GM19351 (cell line): Measurements from ENCODE around the gene MEX3D.

Experiments used
- ATAC-seq: cut with Tn5 transposase; IDR thresholded peaks from one replicate; pipeline ENCODE4 v1.9.1; 2021; ENCODE audit warnings: mild to moderate bottlenecking, moderate library complexity; ENCODE audit not compliant: unreplicated experiment

Gene MEX3D

DNA sequence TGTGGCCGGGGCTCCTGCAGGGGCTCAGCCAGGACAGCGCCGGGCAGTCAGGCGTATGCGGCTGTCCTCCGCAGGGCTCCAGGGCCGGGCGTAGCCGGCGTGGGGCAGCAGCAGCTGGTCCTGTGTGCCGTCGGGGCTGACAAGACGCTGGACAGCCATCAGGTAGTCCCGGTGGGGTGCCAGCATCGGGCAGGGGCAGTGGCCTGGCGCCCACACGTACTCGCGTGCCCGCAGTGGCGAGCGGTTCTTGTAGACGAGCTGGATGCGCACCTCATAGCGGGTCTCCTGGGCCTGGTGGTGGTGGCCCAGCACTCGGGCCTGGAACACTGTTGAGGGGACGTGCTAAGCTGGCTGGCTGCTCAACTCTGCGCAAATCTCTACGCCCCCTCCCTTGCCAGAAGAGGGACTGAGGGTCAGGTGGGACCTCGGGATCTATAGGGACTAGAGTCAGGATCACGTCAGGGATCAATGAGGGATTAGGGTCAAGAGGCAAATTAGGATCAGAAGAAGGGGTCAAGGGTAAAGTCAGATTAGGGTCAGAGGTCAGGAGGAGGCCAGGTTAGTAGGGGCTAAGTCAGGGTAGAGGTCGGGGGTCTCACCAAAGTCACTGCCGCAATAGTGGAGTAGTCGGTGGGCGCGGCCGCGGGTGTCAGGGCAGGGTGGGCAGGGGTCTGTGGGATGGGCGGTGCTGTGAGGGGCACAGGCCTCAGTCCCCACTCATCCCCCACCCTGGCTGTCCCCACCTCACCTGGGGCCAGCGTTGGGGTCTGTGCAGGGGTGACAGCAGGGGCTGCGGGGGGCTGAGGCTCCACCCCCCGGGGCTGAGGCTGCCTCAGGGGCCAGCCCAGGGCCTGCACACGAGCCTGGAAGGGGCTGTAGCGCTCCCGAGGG, 61.9 kb downstream of the MEX3D start:
- no peak for ATAC-seq

DNA sequence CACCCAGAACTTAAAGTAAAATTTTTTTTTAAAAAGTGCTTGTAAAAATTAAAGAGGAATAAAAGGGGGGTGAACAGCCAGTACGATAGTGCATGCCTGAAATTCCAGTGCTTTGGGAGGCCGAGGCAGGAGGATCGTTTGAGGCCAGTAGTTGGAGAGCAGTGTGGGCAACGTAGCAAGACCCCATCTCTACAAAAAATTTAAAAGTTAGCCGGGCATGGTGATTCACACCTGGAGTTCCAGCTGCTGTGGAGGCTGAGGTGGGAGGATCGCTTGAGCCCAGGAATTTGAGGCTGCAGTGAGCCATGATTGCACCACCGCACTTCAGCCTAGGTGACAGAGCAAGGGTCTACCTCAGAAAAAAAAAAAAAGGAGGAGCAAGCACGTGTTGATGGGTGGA, 63.1 kb downstream of the MEX3D start:
- ATAC-seq: no peak
